ENCODE results near the gene TEX14.

- no peak for TF ChIP-seq REST (IDR thresholded peaks at IDR 0.05; ENCODE audit: insufficient replicate concordance, low read depth)
- TF ChIP-seq, protein P1, sequence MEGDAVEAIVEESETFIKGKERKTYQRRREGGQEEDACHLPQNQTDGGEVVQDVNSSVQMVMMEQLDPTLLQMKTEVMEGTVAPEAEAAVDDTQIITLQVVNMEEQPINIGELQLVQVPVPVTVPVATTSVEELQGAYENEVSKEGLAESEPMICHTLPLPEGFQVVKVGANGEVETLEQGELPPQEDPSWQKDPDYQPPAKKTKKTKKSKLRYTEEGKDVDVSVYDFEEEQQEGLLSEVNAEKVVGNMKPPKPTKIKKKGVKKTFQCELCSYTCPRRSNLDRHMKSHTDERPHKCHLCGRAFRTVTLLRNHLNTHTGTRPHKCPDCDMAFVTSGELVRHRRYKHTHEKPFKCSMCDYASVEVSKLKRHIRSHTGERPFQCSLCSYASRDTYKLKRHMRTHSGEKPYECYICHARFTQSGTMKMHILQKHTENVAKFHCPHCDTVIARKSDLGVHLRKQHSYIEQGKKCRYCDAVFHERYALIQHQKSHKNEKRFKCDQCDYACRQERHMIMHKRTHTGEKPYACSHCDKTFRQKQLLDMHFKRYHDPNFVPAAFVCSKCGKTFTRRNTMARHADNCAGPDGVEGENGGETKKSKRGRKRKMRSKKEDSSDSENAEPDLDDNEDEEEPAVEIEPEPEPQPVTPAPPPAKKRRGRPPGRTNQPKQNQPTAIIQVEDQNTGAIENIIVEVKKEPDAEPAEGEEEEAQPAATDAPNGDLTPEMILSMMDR (IDR thresholded peaks at IDR 0.05; ENCODE audit: insufficient read depth, low read length): no peak
These were observed 160.7 kb downstream of the TEX14 start for GRCh38 chr17:58531122-58531521.
